Heart right ventricle (tissue), 16 donors: ENCODE results near the gene BRF1. TPM values are rescaled to one million over a fixed set of nuclear protein-coding genes. Genes with fewer than 3 reads are reported as not detected.
A peak's percentile ranks its signal among the peaks of the same experiment; 100 is the strongest.

Experiments used
- ATAC-seq, 8 donors: fragments of 200-7000 bp; cut with Tn5 transposase; one replicate each; pipeline ENCODE4 v1.9.1; 2020; ENCODE audit warnings: mild to moderate bottlenecking in 8 of 8, moderate library complexity in 8 of 8, moderate number of reproducible peaks in 1 of 8
- DNase-seq, 2 donors: peaks; one replicate each; pipeline ENCODE4 v3.0.0-alpha.2; 2020
- H3K27ac ChIP-seq, 10 donors: fragments of 200-600 bp; sonication (generic) in 2 of 10; one replicate each; pipeline versions ENCODE4 v1.5.0 to v1.8.0; 2020 to 2022; ENCODE audit warnings: mild to moderate bottlenecking in 3 of 10
- H3K27me3 ChIP-seq, 7 donors: fragments of 200-600 bp; one replicate each; pipeline ENCODE4 v1.8.0; 2021 to 2022; ENCODE audit warnings: mild to moderate bottlenecking in 2 of 7
- H3K36me3 ChIP-seq, 9 donors: fragments of 200-600 bp; sonication (generic) in 1 of 9; one replicate each; pipeline versions ENCODE4 v1.5.0 to v1.8.0; 2020 to 2022; ENCODE audit warnings: mild to moderate bottlenecking in 2 of 9
- H3K4me1 ChIP-seq, 9 donors: fragments of 200-600 bp; sonication (generic) in 1 of 9; one replicate each; pipeline versions ENCODE4 v1.5.0 to v1.8.0; 2020 to 2022; ENCODE audit warnings: mild to moderate bottlenecking in 4 of 9
- H3K4me3 ChIP-seq, 10 donors: fragments of 200-600 bp; sonication (generic) in 2 of 10; one replicate each; pipeline versions ENCODE4 v1.5.0 to v1.8.0; 2020 to 2022; ENCODE audit warnings: mild to moderate bottlenecking in 7 of 10, moderate library complexity in 2 of 10
- H3K9me3 ChIP-seq, 11 donors: fragments of 200-600 bp in 10 of 11; sonication (generic) in 2 of 11; one replicate each; pipeline versions ENCODE4 v1.5.0 to v1.8.0; 2013 to 2022; ENCODE audit warnings: mild to moderate bottlenecking in 2 of 11, control low read depth in 1 of 11, moderate library complexity in 1 of 11
- WGBS, 2 donors: extraction: QIAGEN DNeasy Blood & Tissue Kit; methylation state at CpG; one replicate each; pipeline ENCODE4 v1.1.7; 2013; ENCODE audit warnings: inconsistent platforms in 1 of 2; 5-methylcytosine and 5-hydroxymethylcytosine counted together
- intact Hi-C, 10 donors: fragments of 100-400 bp; cut with DNase I; formaldehyde crosslinking; loops; one replicate each; pipeline versions ENCODE4 v1.11.1 to v1.14.2; 2022
- polyA plus RNA-seq, 2 donors: library from polyadenylated mRNA; stranded (reverse); fragments of 200-250 nt; gene quantifications; one replicate each; pipeline ENCODE4 v1.2.3, GENCODE V29; 2013
- total RNA-seq, 10 donors: library from RNA; stranded (reverse); fragmentation: NEBNext Ultra II Directional in 3 of 10; extraction: Animal tissue kit (Norgen Biotek cat#: 25700) in 3 of 10; gene quantifications; one replicate each; pipeline versions ENCODE4 v1.2.1 to v1.2.4, GENCODE V29; 2021 to 2023
- TF ChIP-seq, protein P1 (sequence below), 9 donors: fragments of 200-600 bp; sonication (generic) in 2 of 9; IDR thresholded peaks; one replicate each; pipeline versions ENCODE4 v1.5.0 to v1.8.0; 2021 to 2022; ENCODE audit warnings: antibody characterized with exemption in 9 of 9, mild to moderate bottlenecking in 5 of 9, moderate library complexity in 1 of 9
- donor health status: Arrhythmogenic right ventricular cardiomyopathy.
- donor health status: ischemic (EF 13 %, LVEDD 7.1; RV severe dilation, severe dysfunction).
- donor health status: healthy with polysubstance abuse.
- donor health status: DM: no; HTN: yes; CAD: no.
- donor health status: DM: no; HTN: no; CAD: no.
- donor health status: ischemic (EF 25% LVEDD 6.9; RV normal size, moderate dysfunction).
- donor health status: ischemic (EF 25% LVEDD 5.7; RV mildly dilated, moderate dysfunction).
- donor health status: healthy.
- donor health status: DM: yes; HTN: yes; CAD: no.
- donor health status: Ischemic cardiomyopathy.
- donor health status: ischemic (EF 35%, LVEDD 5.7; RV mildly dilated, moderate dysfunction).
- donor health status: nonischemic (EF 11% LVEDD 7.7; RV severe dilation, severe dysfunction).
- donor health status: DM: yes; HTN: yes; CAD: no.
- donor health status: PGD.
- donor health status: ischemic (EF 29% LVEDD 5.4; RV normal size, mild dysfunction).
- donor health status: nonischemic (EF 23%, LVEDD 6.1; RV moderate dilation, normal function).

The BRF1 gene
- total and polyA plus RNA-seq, 12 donors, result 12.7 to 30.8 (median 16.2) TPM

- Histone ChIP-seq H3K9me3 (no peaks in the 10 kb centered on the region), H3K4me3 (no peak overlapping the region), H3K27me3 (no peaks in the 10 kb centered on the region), H3K36me3 (peaks cover 0 to 98% (median 50%) of the 10 kb centered on the region in 9 donors), H3K27ac (peak overlapping the region in 4 of 10 donors; percentile 64 to 77 (median 72)), H3K4me1 (peaks cover 0 to 19% (median 7%) of the 10 kb centered on the region in 9 donors)
- no peak for DNase-seq
- intact Hi-C loops, result no loop called here
- 97% methylated on average over 27 of the region's 27 CpGs for WGBS, 2 donors
- ATAC-seq, result peak in 1 of 8 donors; percentile 2
- TF ChIP-seq, protein P1, sequence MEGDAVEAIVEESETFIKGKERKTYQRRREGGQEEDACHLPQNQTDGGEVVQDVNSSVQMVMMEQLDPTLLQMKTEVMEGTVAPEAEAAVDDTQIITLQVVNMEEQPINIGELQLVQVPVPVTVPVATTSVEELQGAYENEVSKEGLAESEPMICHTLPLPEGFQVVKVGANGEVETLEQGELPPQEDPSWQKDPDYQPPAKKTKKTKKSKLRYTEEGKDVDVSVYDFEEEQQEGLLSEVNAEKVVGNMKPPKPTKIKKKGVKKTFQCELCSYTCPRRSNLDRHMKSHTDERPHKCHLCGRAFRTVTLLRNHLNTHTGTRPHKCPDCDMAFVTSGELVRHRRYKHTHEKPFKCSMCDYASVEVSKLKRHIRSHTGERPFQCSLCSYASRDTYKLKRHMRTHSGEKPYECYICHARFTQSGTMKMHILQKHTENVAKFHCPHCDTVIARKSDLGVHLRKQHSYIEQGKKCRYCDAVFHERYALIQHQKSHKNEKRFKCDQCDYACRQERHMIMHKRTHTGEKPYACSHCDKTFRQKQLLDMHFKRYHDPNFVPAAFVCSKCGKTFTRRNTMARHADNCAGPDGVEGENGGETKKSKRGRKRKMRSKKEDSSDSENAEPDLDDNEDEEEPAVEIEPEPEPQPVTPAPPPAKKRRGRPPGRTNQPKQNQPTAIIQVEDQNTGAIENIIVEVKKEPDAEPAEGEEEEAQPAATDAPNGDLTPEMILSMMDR (IDR thresholded peaks at IDR 0.05), result no peak
Measured at GRCh38 chr14:105221598-105222178, 79.1 kb downstream of the BRF1 start.

GRCh38 chr14:105220699-105221597 lies 79.9 kb downstream of the BRF1 start:
- peak overlapping the region in 8 of 10 donors; percentile 26 to 77 (median 64) for H3K27ac ChIP-seq
- H3K4me3 ChIP-seq, result no peak overlapping the region
- H3K9me3 ChIP-seq, result no peaks in the 10 kb centered on the region
- 69 to 80% methylated on average over 29 of the region's 29 CpGs for WGBS, 2 donors
- TF ChIP-seq, protein P1 (IDR thresholded peaks at IDR 0.05), result no peak
- DNase-seq (peak; percentile 56 to 71), ATAC-seq (peak; percentile 68 to 89 (median 81))
- H3K27me3 ChIP-seq, result no peaks in the 10 kb centered on the region
- peaks cover 0 to 19% (median 7%) of the 10 kb centered on the region in 9 donors for H3K4me1 ChIP-seq
- intact Hi-C loops, result no loop called here
- peaks cover 0 to 95% (median 45%) of the 10 kb centered on the region in 9 donors for H3K36me3 ChIP-seq

DNA sequence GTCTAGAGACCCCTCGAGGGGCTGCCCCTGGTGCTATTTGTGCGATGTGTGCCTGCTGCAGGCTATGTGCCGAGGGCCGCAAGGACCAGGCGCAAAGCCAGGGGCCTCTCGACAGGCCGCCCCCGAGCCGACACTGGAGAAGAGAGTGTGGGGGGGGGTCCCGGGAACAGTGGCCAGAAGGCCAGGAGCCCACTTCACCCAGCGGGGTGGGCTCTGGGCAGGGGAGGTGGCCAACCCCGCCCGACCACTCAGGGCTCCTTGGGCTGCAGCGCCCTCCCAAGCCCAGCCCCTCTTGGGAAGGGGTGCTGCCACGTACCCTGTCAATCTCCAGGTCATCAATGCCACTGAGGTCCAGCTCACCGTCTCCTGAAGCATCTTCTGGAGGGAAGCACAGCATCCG lies 81.0 kb downstream of the BRF1 start:
- peaks cover 0 to 19% (median 7%) of the 10 kb centered on the region in 9 donors for H3K4me1 ChIP-seq
- intact Hi-C loops, result loop anchor here in 2 of 10 donors (1.0 to 10.0 kb wide), 2 partner anchors 41 to 45 kb away; no protein-coding TSS in a partner anchor
- TF ChIP-seq, protein P1 (IDR thresholded peaks at IDR 0.05), result no peak

GRCh38 chr14:105219043-105219612 lies 81.7 kb downstream of the BRF1 start:
- WGBS, 2 donors, result 93 to 95% methylated on average over 29 of the region's 29 CpGs
- no peak for ATAC-seq
- Histone ChIP-seq H3K36me3 (peaks cover 0 to 77% (median 30%) of the 10 kb centered on the region in 9 donors), H3K4me3 (no peak overlapping the region), H3K9me3 (no peaks in the 10 kb centered on the region), H3K4me1 (peaks cover 0 to 19% (median 7%) of the 10 kb centered on the region in 9 donors), H3K27me3 (no peaks in the 10 kb centered on the region), H3K27ac (no peak overlapping the region)
- intact Hi-C loops, result loop anchor here in 2 of 10 donors (1.0 to 10.0 kb wide), 2 partner anchors 41 to 46 kb away; no protein-coding TSS in a partner anchor
- TF ChIP-seq, protein P1 (IDR thresholded peaks at IDR 0.05), result no peak
- peak in 1 of 2 donors; percentile 4 for DNase-seq

More for the DNA sequence above, 81.0 kb downstream of the BRF1 start:
- H3K27ac ChIP-seq, result peak overlapping the region in 3 of 10 donors; percentile 64 to 77 (median 71)
- DNase-seq, result no peak
- WGBS, 2 donors, result 94 to 96% methylated on average over 17 of the region's 17 CpGs
- H3K4me3 ChIP-seq, result no peak overlapping the region
- no peaks in the 10 kb centered on the region for H3K9me3 ChIP-seq
- H3K27me3 ChIP-seq, result no peaks in the 10 kb centered on the region
- no peak for ATAC-seq
- peaks cover 0 to 83% (median 36%) of the 10 kb centered on the region in 9 donors for H3K36me3 ChIP-seq
